ENCODE data around the gene TTLL11.

- TF ChIP-seq CTCF (IDR thresholded peaks at IDR 0.05 in 4 of 5, conservative IDR thresholded peaks at IDR 0.05 in 1 of 5) (no peak), POLR2A (IDR thresholded peaks at IDR 0.05) (no peak)
Measured at GRCh38 chr9:121866927-121867326, 226.2 kb downstream of the TTLL11 start.
